Measurements from ENCODE around the gene CCDC149. TPM values are rescaled to one million over a fixed set of nuclear protein-coding genes. Genes with fewer than 3 reads are reported as not detected.

Gene CCDC149
- total RNA-seq, 1 experiment from 2014 or later: 5.3 TPM

GRCh38 chr4:24894846-24895245, 18.0 kb downstream of the CCDC149 start:
- no peaks in the 10 kb centered on the region for H3K9me3 ChIP-seq (ENCODE audit: control insufficient read depth in 1 of 2, insufficient read depth in 1 of 2, low read depth in 1 of 2, low read length in 2 of 2)
- H3K4me3 ChIP-seq (replicated peaks in 1 of 2; ENCODE audit: low read depth in 1 of 2, low read length in 2 of 2): no peak overlapping the region
- no peak overlapping the region for H3K27ac ChIP-seq (ENCODE audit: low read depth, low read length)
- ChIA-PET CTCF (no interaction called here), RAD21 (ENCODE audit: low non-redundant PET in 1 of 2, low total read pairs in 2 of 2, uncharacterized antibody in 2 of 2, unreplicated experiment in 2 of 2) (no interaction called here), POLR2A (no interaction called here)
- no peaks in the 10 kb centered on the region for H3K9me2 ChIP-seq (ENCODE audit: insufficient read depth)
- H2AFZ ChIP-seq (ENCODE audit: low read depth, low read length, poor library complexity, severe bottlenecking): no peak overlapping the region
- no peaks in the 10 kb centered on the region for H3K27me3 ChIP-seq (ENCODE audit: insufficient read depth, low read length)
- no peak overlapping the region for H3K9ac ChIP-seq (ENCODE audit: low read length)
- no peak for DNase-seq (ENCODE audit: low read depth, low spot score)
- H3K79me2 ChIP-seq (ENCODE audit: insufficient read depth, low read length): no peaks in the 10 kb centered on the region
- no TSS peak for BruUV-seq (replicated peaks)
- H3K4me1 ChIP-seq (ENCODE audit: control insufficient read depth in 1 of 2, insufficient read depth in 2 of 2, low read length in 2 of 2): no peaks in the 10 kb centered on the region
- TF ChIP-seq CEBPB (IDR thresholded peaks at IDR 0.05; ENCODE audit: low read depth): no peak
- TF ChIP-seq FOSL1 (IDR thresholded peaks at IDR 0.05; ENCODE audit: low read depth): no peak
- no peak for TF ChIP-seq SRF (IDR thresholded peaks at IDR 0.05; ENCODE audit: low read depth)
- no peak for TF ChIP-seq RAD21 (IDR thresholded peaks at IDR 0.05; ENCODE audit: low read depth)
- no peak for TF ChIP-seq ATF3 (IDR thresholded peaks at IDR 0.05)
- TF ChIP-seq EGR1 (IDR thresholded peaks at IDR 0.05; ENCODE audit: low read depth): no peak
- TF ChIP-seq POLR2AphosphoS5 (IDR thresholded peaks at IDR 0.05; ENCODE audit: low read depth, low read length): no peak
- TF ChIP-seq CBX3 (IDR thresholded peaks at IDR 0.05; ENCODE audit: low read depth): no peak
- TF ChIP-seq EZH2 (IDR thresholded peaks at IDR 0.05): no peak
- TF ChIP-seq SIN3A (IDR thresholded peaks at IDR 0.05; ENCODE audit: low read depth): no peak
- H4K20me1 ChIP-seq (ENCODE audit: insufficient read depth): no peaks in the 10 kb centered on the region
- H3K36me3 ChIP-seq (ENCODE audit: control insufficient read depth in 1 of 2, insufficient read depth in 2 of 2, low read length in 2 of 2): no peaks in the 10 kb centered on the region
- no peak overlapping the region for H3K4me2 ChIP-seq (ENCODE audit: low read length)
- ATAC-seq: no peak
- intact Hi-C loops (cut with micrococcal nuclease): no loop called here

GRCh38 chr4:24894243-24894642, 18.6 kb downstream of the CCDC149 start:
- H3K36me3 ChIP-seq (ENCODE audit: control insufficient read depth in 1 of 2, insufficient read depth in 2 of 2, low read length in 2 of 2): no peaks in the 10 kb centered on the region
- no peaks in the 10 kb centered on the region for H3K4me1 ChIP-seq (ENCODE audit: control insufficient read depth in 1 of 2, insufficient read depth in 2 of 2, low read length in 2 of 2)
- POLR2A ChIA-PET: no interaction called here
- H3K27me3 ChIP-seq (ENCODE audit: insufficient read depth, low read length): no peaks in the 10 kb centered on the region
- no peaks in the 10 kb centered on the region for H3K79me2 ChIP-seq (ENCODE audit: insufficient read depth, low read length)
- H2AFZ ChIP-seq (ENCODE audit: low read depth, low read length, poor library complexity, severe bottlenecking): no peak overlapping the region
- no peaks in the 10 kb centered on the region for H3K9me2 ChIP-seq (ENCODE audit: insufficient read depth)
- no peak overlapping the region for H3K27ac ChIP-seq (ENCODE audit: low read depth, low read length)
- RAD21 ChIA-PET (ENCODE audit: low non-redundant PET in 1 of 2, low total read pairs in 2 of 2, uncharacterized antibody in 2 of 2, unreplicated experiment in 2 of 2): no interaction called here
- H3K4me2 ChIP-seq (ENCODE audit: low read length): no peak overlapping the region
- DNase-seq (ENCODE audit: low read depth, low spot score) (no peak), ATAC-seq (no peak)
- H3K4me3 ChIP-seq (replicated peaks in 1 of 2; ENCODE audit: low read depth in 1 of 2, low read length in 2 of 2): no peak overlapping the region
- H3K9me3 ChIP-seq (ENCODE audit: control insufficient read depth in 1 of 2, insufficient read depth in 1 of 2, low read depth in 1 of 2, low read length in 2 of 2): no peaks in the 10 kb centered on the region
- BruUV-seq (replicated peaks): no TSS peak
- H3K9ac ChIP-seq (ENCODE audit: low read length): no peak overlapping the region
- H4K20me1 ChIP-seq (ENCODE audit: insufficient read depth): no peaks in the 10 kb centered on the region
- intact Hi-C loops (cut with micrococcal nuclease): no loop called here
- CTCF ChIA-PET: no interaction called here
- TF ChIP-seq POLR2A (IDR thresholded peaks at IDR 0.05; ENCODE audit: borderline replicate concordance, extremely low read depth, insufficient read depth, insufficient read length) (no peak), TCF7L2 (IDR thresholded peaks at IDR 0.05; ENCODE audit: borderline replicate concordance, extremely low read depth, insufficient read depth, insufficient read length) (no peak), ZFX (IDR thresholded peaks at IDR 0.05) (no peak), EGR1 (IDR thresholded peaks at IDR 0.05; ENCODE audit: low read depth) (no peak), CEBPB (IDR thresholded peaks at IDR 0.05; ENCODE audit: low read depth) (no peak), RAD21 (IDR thresholded peaks at IDR 0.05; ENCODE audit: low read depth) (no peak), SRF (IDR thresholded peaks at IDR 0.05; ENCODE audit: low read depth) (no peak), MAX (IDR thresholded peaks at IDR 0.05) (no peak), SIN3A (IDR thresholded peaks at IDR 0.05; ENCODE audit: low read depth) (no peak), REST (IDR thresholded peaks at IDR 0.05; ENCODE audit: low read depth) (no peak), EZH2phosphoT487 (IDR thresholded peaks at IDR 0.05; ENCODE audit: borderline replicate concordance) (no peak), YY1 (IDR thresholded peaks at IDR 0.05; ENCODE audit: extremely low read depth, insufficient replicate concordance, low read depth, low read length) (no peak), EZH2 (IDR thresholded peaks at IDR 0.05) (no peak), ATF3 (IDR thresholded peaks at IDR 0.05) (no peak)
